Epithelial cell of esophagus (primary cell): ENCODE measurements around the gene ZNRD2.
"Not testable (repeated sequence)": the region's sequence is repeated elsewhere in the genome, so short reads cannot be mapped to it uniquely, and the experiment has no call there.

Experiments
- DNase-seq: peaks from one replicate; pipeline ENCODE4 v3.0.0; 2010; ENCODE audit warnings: low read depth
- H3K4me3 ChIP-seq: 2 replicates; pipeline ENCODE4 v1.5.1; 2011; ENCODE audit warnings: mild to moderate bottlenecking, low read length, control low read depth
- TF ChIP-seq, protein P1 (sequence below): IDR thresholded peaks from 2 replicates; pipeline ENCODE4 v1.5.1; 2011; ENCODE audit warnings: low read depth, mild to moderate bottlenecking, low read length, control low read depth, inconsistent platforms; ENCODE audit not compliant: insufficient read depth; ENCODE audit errors: missing control alignments

Gene ZNRD2

DNA sequence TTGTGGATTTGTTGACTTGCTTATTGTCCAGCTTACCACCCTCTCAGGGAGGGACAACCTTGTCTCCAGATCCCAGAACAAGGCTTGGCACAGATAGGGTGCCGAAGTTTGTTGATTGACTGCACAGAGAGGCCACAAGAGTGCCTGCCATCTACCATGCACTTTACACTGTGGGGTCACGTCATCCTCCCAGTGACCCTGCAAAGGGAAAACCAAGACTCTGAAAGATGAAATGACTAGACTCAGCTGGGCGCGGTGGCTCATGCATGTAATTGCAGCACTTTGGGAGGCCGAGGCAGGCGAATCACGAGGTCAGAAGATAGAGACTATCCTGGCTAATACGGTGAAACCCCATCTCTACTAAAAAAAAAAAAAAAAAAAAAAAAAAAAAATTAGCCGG, 7.5 kb upstream of the ZNRD2 start:
- TF ChIP-seq, protein P1, sequence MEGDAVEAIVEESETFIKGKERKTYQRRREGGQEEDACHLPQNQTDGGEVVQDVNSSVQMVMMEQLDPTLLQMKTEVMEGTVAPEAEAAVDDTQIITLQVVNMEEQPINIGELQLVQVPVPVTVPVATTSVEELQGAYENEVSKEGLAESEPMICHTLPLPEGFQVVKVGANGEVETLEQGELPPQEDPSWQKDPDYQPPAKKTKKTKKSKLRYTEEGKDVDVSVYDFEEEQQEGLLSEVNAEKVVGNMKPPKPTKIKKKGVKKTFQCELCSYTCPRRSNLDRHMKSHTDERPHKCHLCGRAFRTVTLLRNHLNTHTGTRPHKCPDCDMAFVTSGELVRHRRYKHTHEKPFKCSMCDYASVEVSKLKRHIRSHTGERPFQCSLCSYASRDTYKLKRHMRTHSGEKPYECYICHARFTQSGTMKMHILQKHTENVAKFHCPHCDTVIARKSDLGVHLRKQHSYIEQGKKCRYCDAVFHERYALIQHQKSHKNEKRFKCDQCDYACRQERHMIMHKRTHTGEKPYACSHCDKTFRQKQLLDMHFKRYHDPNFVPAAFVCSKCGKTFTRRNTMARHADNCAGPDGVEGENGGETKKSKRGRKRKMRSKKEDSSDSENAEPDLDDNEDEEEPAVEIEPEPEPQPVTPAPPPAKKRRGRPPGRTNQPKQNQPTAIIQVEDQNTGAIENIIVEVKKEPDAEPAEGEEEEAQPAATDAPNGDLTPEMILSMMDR = no peak

DNA sequence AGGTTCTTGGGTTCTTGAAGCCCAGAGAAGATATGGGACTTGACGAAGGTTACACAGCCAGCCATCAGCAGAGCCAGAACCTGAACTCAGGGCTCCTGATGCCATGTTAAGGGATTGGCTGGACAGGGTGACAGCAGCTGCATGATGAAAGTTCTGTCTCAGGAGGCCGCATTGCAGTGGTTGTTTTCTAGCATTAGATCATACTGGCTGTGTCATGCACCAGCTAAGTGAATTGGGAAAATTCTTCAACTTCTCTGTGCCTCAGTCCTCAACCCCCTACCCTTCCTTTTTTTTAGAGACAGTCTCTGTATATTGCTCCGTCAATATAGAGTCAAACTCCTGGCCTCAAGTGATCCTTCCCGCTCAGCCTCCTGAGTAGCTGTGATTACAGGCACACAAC, 6.7 kb upstream of the ZNRD2 start:
- TF ChIP-seq, protein P1 = no peak
- no peak for DNase-seq
- no peak overlapping the region for H3K4me3 ChIP-seq

More for the DNA sequence above, 7.5 kb upstream of the ZNRD2 start:
- H3K4me3 ChIP-seq = no peak overlapping the region
- no peak for DNase-seq

DNA sequence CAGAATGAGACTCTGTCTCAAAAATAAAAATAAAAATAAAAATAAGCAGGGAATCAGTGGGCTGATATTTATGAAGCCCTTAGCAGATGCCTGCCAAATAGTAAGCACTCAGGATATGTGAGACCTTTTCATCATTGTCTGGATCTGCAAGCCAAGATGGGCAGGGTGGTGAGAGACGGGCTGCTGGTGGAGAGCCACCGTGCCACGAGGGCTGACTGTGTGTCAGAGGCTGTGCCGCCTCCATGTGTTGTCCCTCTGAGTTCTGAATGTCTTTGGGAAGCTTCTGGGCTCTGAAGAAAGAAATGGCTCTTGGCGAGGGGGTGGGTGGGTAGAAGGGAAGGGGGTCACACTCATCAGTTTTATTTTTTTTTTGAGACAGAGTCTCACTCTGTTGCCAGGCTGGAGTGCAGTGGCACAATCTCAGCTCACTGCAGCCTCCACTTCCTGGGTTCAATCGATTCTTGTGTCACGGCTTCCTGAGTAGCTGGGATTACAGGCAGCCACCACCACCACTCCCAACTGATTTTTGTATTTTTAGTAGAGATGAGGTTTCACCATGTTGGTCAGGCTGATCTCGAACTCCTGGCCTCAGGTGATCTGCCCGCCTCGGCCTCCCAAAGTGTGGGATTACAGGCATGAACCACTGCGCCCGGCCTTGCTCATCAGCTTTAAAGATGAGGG, 5.3 kb upstream of the ZNRD2 start:
- DNase-seq, H3K4me3 ChIP-seq: not testable (repeated sequence)

DNA sequence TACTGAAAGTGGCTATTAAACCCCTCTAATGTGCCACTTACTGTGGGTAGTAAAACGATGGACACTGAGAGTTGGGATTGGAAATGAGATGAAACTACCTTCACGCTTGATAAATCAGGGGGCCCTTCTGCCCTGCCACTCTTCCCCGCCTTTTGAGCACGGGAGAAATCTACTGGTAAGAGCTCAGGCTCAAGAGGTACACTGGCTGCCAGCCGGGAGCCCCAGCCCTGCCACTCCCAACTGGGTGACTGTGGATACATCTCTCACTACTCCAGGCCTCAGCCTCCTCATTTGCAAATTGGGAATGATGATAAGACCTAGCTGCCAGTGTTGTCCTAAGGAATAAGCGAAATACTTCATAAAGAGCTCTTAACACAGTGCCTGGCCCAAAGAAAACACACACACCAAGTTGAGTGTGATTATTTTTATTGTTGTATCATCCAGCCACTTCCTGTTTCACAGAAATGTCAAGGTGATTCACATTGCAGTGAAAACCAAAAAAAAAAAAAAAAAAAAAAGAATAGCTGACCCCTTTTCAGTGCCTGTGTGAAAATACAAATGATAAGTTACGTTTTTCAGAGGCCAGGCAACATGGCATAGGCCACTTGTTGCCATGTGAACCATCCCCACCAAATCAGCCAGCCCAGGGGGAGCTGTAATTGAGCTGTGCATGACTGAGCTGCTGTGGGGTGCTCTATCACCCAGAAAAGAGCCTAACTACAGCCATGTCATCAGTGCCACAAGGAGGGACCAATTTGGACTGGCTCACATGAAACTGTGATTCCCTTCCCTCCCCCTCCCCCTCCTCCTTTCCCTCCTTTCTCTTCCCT, 4.4 kb upstream of the ZNRD2 start:
- no peak overlapping the region for H3K4me3 ChIP-seq
- DNase-seq = no peak
- TF ChIP-seq, protein P1 = no peak

DNA sequence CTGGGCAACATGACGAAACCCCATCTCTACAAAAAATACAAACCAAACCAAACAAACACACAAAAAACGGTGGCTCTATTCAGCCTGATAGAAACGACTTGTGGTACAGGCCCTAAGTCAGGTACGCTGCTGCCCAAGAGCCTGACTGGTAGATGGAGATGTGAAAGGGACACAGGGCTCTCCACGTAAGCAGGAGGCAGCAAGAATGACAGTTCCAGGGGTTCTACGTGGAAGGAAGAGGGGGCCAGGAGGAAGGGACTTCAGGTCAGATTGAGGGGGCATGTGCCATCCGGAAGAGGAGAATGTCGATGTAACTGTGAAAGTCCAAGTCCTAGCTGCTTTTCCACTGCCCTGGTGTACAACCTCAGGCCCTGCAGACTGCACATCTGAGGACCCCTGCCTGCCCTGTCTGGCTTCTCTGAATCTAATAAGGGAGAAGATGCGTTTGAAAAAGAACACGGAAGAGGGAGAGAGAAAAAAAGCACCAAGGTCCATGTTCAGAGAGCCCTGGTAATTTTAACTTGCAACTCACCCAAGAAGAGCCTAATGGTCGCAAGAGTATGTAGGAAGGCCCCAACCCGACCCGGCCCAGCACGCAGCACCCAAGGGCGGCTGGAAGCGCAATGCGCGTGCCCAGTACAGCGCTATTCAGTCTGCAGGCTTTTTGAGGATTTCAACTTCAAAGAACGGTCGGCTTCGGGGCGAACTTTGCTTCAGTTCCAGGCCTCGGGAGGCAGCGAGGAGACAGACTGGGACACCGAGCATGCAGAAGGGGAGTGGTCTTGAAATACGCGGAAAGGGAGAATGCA, 909 bp upstream of the ZNRD2 start:
- TF ChIP-seq, protein P1 = no peak
- H3K4me3 ChIP-seq = peak overlapping the region; percentile 93
- no peak for DNase-seq

DNA sequence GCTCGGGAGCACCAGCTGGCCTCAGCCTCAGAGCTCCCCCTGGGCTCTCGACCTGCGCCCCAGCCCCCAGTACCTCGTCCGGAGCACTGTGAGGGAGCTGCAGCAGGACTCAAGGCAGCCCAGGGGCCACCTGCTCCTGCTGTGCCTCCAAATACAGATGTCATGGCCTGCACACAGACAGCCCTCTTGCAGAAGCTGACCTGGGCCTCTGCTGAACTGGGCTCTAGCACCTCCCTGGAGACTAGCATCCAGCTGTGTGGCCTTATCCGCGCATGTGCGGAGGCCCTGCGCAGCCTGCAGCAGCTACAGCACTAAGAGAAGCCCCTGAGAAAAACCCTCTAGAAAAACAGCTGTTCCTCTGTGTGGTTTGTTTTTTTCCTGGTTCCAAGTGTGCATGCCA, 1.1 kb downstream of the ZNRD2 start:
- TF ChIP-seq, protein P1 = no peak
- DNase-seq = no peak
- peak overlapping the region; percentile 93 for H3K4me3 ChIP-seq

DNA sequence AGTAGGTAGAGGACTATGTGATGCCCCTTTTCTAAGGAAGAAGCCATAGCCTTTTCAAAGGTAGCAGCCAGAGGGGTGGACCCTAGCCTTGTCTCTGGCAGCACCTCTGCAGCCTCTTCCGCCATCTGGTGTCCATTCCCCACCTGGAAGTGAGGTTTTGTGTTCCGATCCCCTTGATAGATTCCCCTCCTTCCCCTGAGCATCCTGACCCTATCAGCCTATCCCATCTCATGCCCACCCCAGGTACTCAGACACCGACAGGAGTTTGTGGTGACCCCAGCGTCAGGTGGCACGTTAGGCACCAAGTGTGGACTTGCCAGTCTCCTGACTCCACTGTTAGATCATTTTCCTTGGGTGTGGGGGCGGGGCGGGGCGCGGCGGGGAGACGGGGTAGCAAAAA, 1.7 kb downstream of the ZNRD2 start:
- TF ChIP-seq, protein P1 = peak; percentile 67
- peak overlapping the region; percentile 93 for H3K4me3 ChIP-seq
- peak; percentile 76 for DNase-seq
